Smooth muscle cell of the brain vasculature (primary cell): Measurements from ENCODE around the gene TADA3.

Experiments used
- DNase-seq: peaks from one replicate; pipeline ENCODE4 v3.0.0-alpha.2; 2012; ENCODE audit warnings: low read depth, low spot score

The TADA3 gene

DNA sequence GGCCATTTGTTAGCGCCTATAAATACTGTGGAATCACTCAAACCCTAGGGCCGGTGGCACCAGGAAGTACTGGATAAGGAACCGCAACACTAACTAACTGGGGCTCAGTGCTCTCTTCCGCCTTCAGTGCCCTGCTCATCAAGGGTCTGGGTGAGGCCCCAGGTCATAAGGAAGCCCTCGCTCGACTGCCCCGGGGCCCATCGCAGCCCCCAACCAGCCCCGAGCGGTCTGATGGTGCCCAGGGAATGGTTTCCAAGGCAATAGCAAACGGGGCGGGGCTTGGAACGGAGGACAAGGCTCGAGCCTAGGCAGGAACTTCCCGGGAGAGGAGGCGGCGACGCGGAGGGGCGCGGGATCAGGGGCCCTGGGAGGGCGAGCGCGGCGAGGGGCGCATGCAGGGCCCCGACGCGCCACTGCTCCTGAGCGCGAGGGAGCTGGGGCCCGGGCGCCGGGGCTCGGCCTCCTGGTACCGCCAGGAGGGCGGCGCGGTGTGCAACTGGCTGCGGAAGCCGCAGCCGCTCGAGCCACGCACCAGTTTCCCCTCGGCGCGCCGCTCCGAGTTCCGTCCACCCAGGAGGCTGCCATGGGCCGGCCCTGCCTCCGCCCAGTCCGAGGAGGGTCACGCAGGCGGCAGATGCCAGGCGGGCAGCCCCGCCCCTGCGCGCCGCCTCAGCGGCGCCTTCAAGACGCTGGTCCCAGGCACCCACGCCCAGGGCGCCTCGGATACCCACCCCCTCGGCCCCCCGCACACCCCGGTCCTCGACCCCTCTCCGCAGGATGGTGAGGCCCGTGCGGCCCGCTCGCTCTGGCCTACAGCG is 17.6 kb upstream of the TADA3 start, which contains the start of gene TTLL3:
Gene TTLL3, plus strand, starts transcription at position 648 of the 818 bp plus-strand sequence. CDS start 400 bp downstream, outside the sequence.
- DNase-seq: no peak

- no peak for DNase-seq
These were observed 17.0 kb upstream of the TADA3 start for GRCh38 chr3:9809239-9809614.

- no peak for DNase-seq
These were observed 16.2 kb upstream of the TADA3 start for GRCh38 chr3:9808345-9809037.

DNA sequence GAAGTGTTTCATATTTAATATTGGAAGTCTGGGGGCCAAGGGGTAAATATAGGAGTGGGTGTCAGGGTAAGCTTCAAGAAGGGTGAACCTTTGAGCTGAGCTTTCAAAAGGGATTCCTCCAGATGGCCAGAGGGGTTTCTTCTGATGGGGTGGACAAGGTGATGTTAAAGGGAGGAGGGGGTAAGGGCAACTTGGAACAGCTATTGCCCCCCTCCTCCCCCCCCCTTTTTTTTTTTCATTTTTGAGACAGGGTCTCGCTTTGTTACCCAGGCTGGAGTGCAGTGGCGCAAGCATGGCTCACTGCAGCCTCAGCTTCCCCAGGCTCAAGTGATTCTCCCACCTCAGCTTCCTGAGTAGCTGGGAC is 15.7 kb upstream of the TADA3 start:
- DNase-seq: no peak

DNA sequence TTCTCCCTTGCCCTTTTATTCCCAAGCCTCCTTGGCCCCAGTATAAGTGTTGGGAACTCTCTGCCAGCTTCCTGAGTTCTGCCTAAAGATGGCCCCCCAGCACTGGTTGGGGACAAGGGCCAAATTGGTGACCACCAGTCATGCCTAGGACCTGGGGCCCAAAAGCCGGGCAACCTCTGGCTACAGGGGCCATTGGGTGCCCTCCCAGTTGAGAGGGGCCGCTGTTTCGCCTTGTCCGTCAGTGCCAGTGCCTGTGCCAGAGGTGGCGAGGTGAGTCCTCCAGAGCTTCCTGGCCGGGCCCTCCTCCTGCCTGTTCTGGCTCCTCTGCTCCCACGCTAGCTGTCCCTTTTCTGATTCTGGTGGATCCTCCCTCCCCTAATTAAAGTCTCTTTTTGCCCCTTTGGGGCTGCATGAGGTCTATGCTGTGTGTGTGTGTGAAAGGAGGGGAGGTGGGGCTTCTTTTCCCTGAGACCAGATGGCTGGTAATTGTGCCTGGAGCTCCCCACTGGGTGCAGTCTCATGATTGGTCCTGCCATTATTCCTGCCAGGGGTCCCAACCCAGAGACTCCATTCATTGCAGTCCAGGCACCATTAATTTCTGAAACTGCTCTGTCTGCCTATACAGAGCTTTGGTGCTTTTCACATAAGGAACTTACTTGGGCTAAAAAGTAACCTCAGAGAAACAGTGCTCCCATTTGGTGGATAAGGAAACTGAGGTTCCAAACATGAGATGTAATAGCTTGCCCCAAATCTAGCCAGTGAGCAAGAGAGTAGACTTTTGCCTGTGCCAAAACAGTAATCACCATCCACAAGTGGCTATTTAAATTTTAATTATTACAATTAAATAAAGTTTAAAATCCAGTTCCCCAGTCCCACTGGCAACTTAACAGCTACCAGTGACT is 14.7 kb upstream of the TADA3 start:
- no peak for DNase-seq

DNA sequence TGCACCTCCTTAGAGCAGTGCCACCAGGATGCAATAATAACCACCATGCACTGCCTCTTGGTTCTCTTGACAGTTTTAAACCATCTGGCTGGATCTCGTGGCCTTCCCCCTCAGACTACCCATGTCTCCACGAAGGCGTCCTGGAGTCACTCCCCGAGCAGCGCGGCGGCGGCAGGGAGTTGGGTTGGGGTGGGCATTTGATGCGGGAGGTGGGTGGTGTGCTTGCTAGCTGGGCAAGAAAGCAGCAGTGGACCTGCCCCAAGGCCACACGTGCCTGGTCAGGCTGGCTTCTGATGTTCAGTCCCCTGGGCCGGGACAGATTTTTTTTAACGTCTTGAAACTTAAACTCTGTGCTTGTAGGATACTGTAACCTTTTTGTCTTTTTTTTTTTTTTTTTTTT is 13.9 kb upstream of the TADA3 start:
- DNase-seq: no peak

GRCh38 chr3:9804996-9805395 is 12.7 kb upstream of the TADA3 start:
- no peak for DNase-seq

GRCh38 chr3:9803494-9803893 is 11.2 kb upstream of the TADA3 start:
- DNase-seq: no peak

DNA sequence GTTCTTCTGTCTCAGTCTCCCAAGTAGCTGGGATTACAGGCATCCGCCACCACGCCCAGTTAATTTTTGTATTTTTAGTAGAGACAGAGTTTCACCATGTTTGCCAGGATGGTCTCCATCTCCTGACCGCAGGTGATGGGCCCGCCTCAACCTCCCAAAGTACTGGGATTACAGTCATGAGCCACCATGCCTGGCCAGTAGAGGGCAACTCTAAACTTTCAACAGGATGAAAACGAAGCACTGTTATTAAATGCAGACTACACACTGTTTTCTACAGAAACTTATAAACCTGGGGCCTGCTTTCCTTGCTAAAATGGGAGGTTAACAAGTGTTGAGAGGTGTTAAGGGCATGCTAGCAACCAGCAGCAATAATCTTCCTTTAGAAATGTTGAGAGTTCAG is 8.3 kb upstream of the TADA3 start:
- no peak for DNase-seq

DNA sequence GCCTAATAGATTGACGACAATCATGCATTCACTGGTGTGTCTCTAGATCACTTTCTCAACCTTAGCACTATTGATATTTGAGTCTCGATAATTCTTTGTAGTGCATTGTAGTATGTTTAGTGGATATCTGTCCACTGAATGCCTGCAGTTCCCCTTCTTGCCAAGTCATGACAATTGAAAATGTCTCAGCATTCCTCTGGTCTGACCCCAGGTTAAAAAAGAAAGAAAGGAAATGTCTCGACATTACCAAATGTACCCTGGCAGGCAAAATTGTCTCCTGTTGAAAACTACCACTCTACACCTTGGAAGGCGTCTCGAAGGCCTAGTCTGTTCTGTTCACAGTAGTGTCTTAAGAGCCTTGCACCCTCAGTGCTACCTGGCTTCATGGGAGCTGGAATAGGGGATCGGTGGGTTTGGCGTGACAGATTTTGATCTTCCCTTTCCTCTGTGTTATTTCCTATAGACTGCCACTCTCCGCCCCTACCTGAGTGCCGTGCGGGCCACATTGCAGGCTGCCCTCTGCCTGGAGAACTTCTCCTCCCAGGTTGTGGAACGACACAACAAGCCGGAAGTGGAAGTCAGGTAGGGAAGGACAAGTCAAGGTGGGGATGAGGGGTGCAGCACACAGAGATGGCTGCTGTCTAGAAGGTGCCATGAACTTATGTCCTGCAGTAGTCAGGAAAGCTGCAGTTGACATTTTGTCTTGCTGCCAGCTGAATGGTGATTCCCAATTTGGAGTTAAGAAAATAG is 5.1 kb upstream of the TADA3 start:
- DNase-seq: no peak

GRCh38 chr3:9795207-9795606 is 2.9 kb upstream of the TADA3 start:
- no peak for DNase-seq

GRCh38 chr3:9794400-9794799 is 2.1 kb upstream of the TADA3 start:
- no peak for DNase-seq

DNA sequence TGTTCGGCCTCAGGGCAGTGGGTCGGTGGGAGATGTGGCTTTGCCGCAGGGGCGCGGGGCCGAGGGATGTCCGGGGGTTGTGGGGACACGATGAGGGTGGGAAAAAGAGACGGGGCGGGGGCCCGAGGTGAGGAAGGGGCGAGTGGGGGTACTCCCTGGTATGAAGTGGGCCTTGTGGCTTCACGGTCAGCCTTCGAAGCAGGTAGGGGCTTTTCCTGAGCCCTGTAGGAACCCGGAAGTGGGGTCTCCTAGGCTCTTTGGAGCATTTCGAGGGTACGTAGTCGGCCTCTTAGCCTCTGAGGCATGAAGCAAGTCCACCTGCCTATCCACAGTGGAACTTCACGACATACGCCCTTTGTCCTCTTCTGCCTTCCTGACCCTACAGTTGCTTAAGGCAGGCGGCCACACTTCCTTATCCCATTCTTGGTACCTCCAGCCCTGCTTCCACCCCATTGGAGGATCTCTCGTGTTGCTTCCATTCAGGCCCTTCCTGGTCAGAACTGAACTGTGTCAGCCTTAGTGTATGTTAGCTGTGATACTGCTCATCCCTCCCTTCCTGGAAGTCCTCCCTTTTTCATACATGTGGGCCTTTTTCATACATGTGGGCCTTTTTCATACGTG is 998 bp upstream of the TADA3 start:
- DNase-seq: no peak

GRCh38 chr3:9791790-9792404 is 376 bp downstream of the TADA3 start:
- DNase-seq: no peak

GRCh38 chr3:9791127-9791526 is 1.1 kb downstream of the TADA3 start:
- DNase-seq: no peak

DNA sequence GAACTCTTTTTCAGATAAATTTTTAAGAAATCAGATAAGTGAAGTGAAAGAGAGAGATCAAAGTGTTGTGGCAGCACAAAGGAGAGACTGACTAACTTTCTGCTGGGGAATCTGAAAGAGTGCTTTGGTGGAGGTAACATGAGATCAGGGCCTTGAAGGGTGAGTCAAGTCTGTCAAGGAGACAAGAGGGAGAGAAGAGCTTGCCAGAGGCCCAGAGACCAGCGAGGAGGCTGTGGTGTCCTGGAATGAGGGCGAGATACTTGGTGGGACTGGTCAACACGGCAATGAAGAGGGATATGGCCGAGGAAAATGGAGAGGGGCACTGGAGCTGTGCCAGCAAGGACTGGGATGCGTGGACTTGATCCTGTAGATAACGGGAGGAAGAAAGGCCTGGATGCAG is 4.6 kb downstream of the TADA3 start:
- no peak for DNase-seq

DNA sequence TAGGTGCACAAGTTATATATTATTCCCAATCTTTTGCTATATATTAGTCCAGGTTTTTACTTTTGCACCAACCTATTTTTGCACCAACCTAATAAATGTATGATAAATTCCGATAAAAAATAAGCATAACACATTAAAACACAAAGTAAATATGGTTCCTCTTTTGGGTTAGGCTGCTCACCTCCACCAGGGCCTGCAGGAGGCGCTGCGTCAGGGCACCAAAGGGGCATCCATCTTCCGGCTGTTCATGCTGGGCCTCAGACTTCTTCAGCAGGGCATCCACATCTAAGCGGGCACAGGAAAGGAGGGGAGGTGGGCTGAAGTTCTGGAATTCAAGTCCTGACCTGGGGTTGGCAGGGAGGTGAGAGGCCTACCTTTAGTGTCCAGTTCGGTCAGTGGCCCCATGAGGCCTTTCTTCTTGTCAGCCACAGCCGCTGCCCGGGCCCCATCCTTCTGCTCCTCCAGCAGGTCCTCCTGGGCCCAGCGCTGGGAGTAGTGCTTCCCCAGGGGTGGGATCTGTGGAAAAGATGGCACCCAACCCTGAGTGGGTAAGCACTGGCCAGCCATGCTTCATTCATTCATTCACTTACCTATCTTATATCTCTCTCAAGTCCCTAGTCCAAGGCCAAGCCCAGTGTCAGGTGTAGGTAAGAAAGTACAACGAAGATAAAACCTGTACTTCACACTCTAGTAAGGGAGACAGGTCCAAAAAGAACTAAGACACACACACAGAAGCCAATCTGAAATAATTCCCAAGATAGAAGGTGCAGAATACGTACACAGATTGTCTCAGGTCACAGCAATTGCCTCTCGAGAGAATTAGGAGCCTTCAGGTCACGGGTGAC is 5.2 kb downstream of the TADA3 start:
- no peak for DNase-seq

DNA sequence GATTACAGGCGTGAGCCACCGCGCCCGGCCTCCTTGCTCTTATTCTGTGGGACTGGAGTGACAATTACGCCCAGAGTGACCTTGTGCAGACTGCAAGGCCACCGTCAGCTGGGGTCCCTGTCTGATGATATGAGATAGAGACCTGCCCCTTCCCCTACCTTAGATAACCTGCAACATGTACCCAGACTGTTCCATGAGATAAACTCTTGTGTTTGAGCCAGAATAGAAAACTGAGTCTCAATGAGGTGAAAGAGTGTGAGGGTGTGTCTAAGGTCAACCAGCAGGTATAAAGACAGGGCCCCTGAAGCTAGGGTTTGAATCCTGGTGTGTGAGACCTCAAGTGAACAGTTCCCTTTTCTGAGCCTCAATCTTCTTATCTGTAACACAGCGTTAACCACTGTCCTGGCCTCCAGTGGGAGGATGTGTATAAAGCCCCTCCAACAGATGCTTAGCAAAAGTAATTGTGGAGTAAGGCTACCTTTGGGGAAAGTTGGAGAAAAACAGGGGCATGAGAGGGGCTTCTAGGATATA is 6.0 kb downstream of the TADA3 start:
- no peak for DNase-seq

GRCh38 chr3:9785602-9786001 is 6.7 kb downstream of the TADA3 start:
- no peak for DNase-seq
